BE2C (cell line): ENCODE results near the gene SFTPB.

Source experiments
- DNase-seq: peaks from one replicate; pipeline ENCODE4 v3.0.0-alpha.2; 2020
- H3K27me3 ChIP-seq: fragments of 250-450 bp; sonication (Bioruptor Pico); 2 replicates; pipeline ENCODE4 v1.5.1; 2020; ENCODE audit warnings: mild to moderate bottlenecking
- H3K36me3 ChIP-seq: fragments of 250-450 bp; sonication (Bioruptor Pico); 2 replicates; pipeline ENCODE4 v1.5.1; 2020; ENCODE audit warnings: mild to moderate bottlenecking
- H3K4me1 ChIP-seq: fragments of 250-450 bp; sonication (Bioruptor Pico); 2 replicates; pipeline ENCODE4 v1.5.1; 2020
- H3K4me3 ChIP-seq: 2 replicates; pipeline ENCODE4 v1.5.1; 2011; ENCODE audit warnings: low read depth, low read length
- H3K9me3 ChIP-seq: fragments of 250-450 bp; sonication (Bioruptor Pico); 2 replicates; pipeline ENCODE4 v1.5.1; 2020
- TF ChIP-seq, protein P1 (sequence below): IDR thresholded peaks from 2 replicates; pipeline ENCODE4 v1.5.1; 2012; ENCODE audit warnings: mild to moderate bottlenecking, low read depth, low read length

Gene SFTPB

DNA sequence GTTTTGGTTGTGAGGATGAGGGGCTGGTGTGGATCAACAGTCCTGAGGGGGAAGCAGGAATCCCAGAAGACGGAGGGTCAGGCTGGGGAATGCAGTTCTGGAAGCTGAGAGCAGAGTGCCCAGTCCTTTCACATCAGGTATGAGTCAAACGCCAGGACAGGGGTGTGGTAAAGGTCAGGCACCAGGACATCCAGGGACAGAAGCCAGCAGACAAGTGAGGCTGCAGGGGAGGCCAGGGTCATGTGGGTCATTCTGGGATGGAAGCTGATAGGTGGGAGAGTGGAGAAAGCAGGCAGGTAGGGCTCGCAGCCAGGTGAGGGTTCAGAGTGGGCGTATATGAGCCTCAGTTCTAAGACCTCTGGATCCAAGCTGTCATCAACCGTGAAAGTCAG lies 13.4 kb upstream of the SFTPB start:
- no peak overlapping the region for H3K4me3 ChIP-seq
- no peaks in the 10 kb centered on the region for H3K9me3 ChIP-seq
- TF ChIP-seq, protein P1, sequence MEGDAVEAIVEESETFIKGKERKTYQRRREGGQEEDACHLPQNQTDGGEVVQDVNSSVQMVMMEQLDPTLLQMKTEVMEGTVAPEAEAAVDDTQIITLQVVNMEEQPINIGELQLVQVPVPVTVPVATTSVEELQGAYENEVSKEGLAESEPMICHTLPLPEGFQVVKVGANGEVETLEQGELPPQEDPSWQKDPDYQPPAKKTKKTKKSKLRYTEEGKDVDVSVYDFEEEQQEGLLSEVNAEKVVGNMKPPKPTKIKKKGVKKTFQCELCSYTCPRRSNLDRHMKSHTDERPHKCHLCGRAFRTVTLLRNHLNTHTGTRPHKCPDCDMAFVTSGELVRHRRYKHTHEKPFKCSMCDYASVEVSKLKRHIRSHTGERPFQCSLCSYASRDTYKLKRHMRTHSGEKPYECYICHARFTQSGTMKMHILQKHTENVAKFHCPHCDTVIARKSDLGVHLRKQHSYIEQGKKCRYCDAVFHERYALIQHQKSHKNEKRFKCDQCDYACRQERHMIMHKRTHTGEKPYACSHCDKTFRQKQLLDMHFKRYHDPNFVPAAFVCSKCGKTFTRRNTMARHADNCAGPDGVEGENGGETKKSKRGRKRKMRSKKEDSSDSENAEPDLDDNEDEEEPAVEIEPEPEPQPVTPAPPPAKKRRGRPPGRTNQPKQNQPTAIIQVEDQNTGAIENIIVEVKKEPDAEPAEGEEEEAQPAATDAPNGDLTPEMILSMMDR: no peak
- no peak for DNase-seq
- no peaks in the 10 kb centered on the region for H3K4me1 ChIP-seq
- no peaks in the 10 kb centered on the region for H3K36me3 ChIP-seq
- no peaks in the 10 kb centered on the region for H3K27me3 ChIP-seq

DNA sequence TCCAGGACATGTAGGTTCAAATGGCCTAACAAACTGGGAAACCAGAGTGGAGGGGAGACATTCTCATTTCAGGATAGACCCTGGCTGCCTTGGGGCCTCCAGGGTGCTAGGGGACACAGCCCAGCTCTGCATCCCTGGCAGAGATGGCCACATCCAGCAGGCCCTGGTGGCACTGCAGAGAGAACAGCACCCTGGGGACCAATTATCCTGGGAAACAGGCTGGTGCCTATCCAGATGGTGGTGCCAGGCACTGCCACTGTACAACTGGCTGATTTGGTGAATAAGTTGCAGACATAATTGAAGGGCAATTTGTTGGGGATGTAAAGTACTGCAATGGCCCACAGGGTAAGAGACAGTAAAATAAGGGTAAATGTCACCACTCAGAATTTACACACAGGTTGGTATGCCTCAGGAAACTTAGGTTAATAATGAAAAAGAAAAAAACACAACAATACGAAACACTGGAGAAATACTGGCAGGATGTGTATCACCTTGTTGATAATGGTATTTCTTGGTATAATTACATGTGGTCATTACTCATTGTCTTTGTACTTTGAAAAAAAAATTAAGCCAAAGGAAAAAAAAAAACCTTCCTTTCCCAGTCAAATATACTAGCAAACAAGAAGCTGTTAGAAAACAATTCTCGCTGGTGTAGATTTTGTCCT lies 12.8 kb upstream of the SFTPB start:
- H3K27me3 ChIP-seq: no peaks in the 10 kb centered on the region
- no peaks in the 10 kb centered on the region for H3K4me1 ChIP-seq
- no peaks in the 10 kb centered on the region for H3K9me3 ChIP-seq
- no peaks in the 10 kb centered on the region for H3K36me3 ChIP-seq
- DNase-seq: peak; percentile 31
- TF ChIP-seq, protein P1: no peak
- no peak overlapping the region for H3K4me3 ChIP-seq

DNA sequence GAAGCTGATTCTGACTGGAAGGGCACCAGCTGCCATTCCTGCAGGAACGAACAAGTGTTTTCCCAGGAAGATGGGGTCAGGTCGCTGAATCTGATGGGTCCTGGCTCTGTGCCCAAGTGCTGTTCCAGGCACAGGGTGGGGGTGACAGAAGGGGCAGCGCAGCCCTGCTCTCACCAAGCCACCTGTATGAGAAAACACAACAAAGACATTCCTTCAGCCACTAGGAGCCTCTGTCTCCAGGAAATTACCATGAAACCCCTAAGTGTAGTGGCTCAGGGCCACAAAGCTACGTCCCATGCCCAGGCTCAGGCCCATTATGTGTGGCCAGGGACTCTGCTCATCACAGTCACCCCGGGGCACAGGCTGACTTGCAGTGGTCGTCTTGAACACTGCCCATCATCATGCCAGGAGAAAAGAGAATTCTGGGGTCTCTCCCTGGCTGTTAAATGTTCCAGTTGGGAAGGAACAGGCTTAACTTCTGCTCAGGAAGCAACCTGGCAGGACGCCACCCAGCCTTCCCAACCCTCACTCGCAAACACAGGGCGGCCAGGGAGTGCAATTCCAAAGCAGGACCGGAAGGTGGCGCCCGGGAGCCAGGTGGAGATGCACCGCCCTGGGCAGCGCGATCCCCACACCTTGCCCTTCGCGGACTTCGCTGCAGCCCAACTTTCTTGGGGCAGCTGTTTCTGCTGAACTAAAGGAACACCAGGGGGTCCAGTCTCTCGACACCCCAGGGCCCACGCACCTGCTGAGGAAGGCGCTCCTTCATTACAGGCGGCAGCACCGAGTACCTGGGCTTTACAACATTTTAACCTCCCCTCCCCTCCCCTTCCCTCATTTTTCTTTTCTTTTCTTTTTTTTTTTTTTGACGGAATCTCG lies 11.0 kb upstream of the SFTPB start:
- Histone ChIP-seq H3K4me1 (no peaks in the 10 kb centered on the region), H3K27me3 (no peaks in the 10 kb centered on the region), H3K36me3 (no peaks in the 10 kb centered on the region), H3K9me3 (no peaks in the 10 kb centered on the region), H3K4me3 (no peak overlapping the region)
- DNase-seq: peak; percentile 74
- TF ChIP-seq, protein P1: peak; percentile 73

DNA sequence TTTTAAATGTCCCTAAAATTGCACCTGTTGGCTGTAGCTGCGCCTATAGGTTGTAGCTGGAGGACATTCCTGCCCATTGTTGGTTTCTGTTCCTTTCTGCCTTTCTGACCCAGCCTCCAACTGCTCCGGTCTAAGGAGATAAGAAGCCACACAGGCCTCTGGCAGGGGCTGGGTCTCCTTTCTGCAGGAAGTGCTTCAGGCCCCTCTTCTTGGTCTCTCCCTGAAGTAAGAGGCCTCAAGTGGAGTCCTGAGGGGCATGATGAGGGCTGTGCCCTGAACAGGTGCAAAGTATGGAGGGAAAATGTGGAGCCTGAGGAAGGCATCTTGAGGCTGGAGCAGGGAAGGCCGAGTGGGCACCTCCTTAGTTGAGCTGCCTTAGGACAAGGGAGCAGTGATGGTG lies 10.4 kb upstream of the SFTPB start:
- TF ChIP-seq, protein P1: no peak
- H3K4me3 ChIP-seq: no peak overlapping the region
- DNase-seq: no peak
- no peaks in the 10 kb centered on the region for H3K36me3 ChIP-seq
- H3K27me3 ChIP-seq: no peaks in the 10 kb centered on the region
- H3K9me3 ChIP-seq: no peaks in the 10 kb centered on the region
- H3K4me1 ChIP-seq: no peaks in the 10 kb centered on the region

DNA sequence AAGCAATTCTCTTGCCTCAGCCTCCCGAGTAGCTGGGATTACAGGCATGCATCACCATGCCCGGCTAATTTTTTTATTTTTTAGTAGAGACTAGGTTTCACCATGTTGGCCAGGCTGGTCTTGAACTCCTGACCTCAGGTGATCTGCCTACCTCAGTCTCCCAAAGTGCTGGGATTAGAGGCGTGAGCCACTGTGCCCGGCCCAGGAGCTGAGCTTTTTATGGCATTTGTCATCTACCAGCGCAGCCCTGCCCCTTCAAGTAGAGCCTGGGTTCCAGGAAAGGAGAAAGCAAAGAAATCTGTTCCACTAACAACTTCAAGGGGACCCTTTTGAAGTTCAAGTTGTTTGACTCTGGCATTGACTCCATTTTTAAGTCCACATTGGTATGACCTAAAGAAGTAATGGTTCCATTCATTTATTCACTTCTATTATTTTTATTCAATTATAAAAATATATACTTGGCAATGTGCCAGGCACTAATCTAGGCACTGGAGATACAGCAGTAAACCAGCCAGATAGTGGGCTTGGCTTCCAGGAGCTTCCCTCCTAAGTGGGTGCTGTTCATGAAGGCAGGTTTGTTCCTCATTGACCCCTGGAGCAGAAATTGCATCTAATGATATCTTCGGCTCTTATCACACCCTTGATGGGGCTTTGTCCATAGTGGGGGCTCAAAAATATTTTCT lies 8.0 kb upstream of the SFTPB start:
- no peak overlapping the region for H3K4me3 ChIP-seq
- H3K9me3 ChIP-seq: no peaks in the 10 kb centered on the region
- TF ChIP-seq, protein P1: no peak
- H3K36me3 ChIP-seq: no peaks in the 10 kb centered on the region
- DNase-seq: no peak
- H3K27me3 ChIP-seq: no peaks in the 10 kb centered on the region
- H3K4me1 ChIP-seq: no peaks in the 10 kb centered on the region
